Mononuclear cell (primary cell): ENCODE data around the gene DUS3L. TPM values are rescaled to one million over a fixed set of nuclear protein-coding genes. Genes with fewer than 3 reads are reported as not detected.

Source experiments
- H3K27me3 ChIP-seq: 2 replicates; pipeline ENCODE4 v1.6.0; 2011; ENCODE audit warnings: low read length, control low read depth; ENCODE audit not compliant: insufficient read depth
- H3K4me1 ChIP-seq: 2 replicates; pipeline ENCODE4 v1.5.1; 2011; ENCODE audit warnings: mild to moderate bottlenecking, low read length, control low read depth; ENCODE audit not compliant: insufficient read depth
- H3K4me3 ChIP-seq: 2 replicates; pipeline ENCODE4 v1.5.1; 2011; ENCODE audit warnings: mild to moderate bottlenecking, low read length, moderate library complexity
- H3K9me3 ChIP-seq: 2 replicates; pipeline ENCODE4 v1.5.1; 2011; ENCODE audit warnings: low read depth, mild to moderate bottlenecking, control low read depth, low read length
- total RNA-seq: library from RNA; depleted of rRNA; stranded (reverse); fragments of >200 nt; gene quantifications from one replicate; pipeline ENCODE4 v1.2.3, GENCODE V29; 2012

The DUS3L gene
- total RNA-seq, 1 donor = 42.8 TPM

GRCh38 chr19:5826531-5827341 is 35.8 kb upstream of the DUS3L start:
- Histone ChIP-seq H3K4me3 (no peak overlapping the region), H3K4me1 (peaks cover 27% of the 10 kb centered on the region), H3K9me3 (no peaks in the 10 kb centered on the region), H3K27me3 (no peaks in the 10 kb centered on the region)

- Histone ChIP-seq H3K4me1 (peaks cover 27% of the 10 kb centered on the region), H3K4me3 (no peak overlapping the region), H3K27me3 (no peaks in the 10 kb centered on the region), H3K9me3 (no peaks in the 10 kb centered on the region)
Observed at GRCh38 chr19:5825178-5825577, 34.2 kb upstream of the DUS3L start.

GRCh38 chr19:5824751-5825150 is 33.8 kb upstream of the DUS3L start:
- H3K27me3 ChIP-seq = no peaks in the 10 kb centered on the region
- H3K4me3 ChIP-seq = no peak overlapping the region
- H3K9me3 ChIP-seq = no peaks in the 10 kb centered on the region
- H3K4me1 ChIP-seq = peaks cover 27% of the 10 kb centered on the region

- no peaks in the 10 kb centered on the region for H3K9me3 ChIP-seq
- H3K4me1 ChIP-seq = peaks cover 20% of the 10 kb centered on the region
- H3K4me3 ChIP-seq = no peak overlapping the region
- no peaks in the 10 kb centered on the region for H3K27me3 ChIP-seq
Observed at GRCh38 chr19:5823579-5824281, 32.8 kb upstream of the DUS3L start.

- Histone ChIP-seq H3K9me3 (no peaks in the 10 kb centered on the region), H3K4me1 (peaks cover 11% of the 10 kb centered on the region), H3K27me3 (no peaks in the 10 kb centered on the region), H3K4me3 (no peak overlapping the region)
Observed at GRCh38 chr19:5822181-5822844, 31.4 kb upstream of the DUS3L start.

DNA sequence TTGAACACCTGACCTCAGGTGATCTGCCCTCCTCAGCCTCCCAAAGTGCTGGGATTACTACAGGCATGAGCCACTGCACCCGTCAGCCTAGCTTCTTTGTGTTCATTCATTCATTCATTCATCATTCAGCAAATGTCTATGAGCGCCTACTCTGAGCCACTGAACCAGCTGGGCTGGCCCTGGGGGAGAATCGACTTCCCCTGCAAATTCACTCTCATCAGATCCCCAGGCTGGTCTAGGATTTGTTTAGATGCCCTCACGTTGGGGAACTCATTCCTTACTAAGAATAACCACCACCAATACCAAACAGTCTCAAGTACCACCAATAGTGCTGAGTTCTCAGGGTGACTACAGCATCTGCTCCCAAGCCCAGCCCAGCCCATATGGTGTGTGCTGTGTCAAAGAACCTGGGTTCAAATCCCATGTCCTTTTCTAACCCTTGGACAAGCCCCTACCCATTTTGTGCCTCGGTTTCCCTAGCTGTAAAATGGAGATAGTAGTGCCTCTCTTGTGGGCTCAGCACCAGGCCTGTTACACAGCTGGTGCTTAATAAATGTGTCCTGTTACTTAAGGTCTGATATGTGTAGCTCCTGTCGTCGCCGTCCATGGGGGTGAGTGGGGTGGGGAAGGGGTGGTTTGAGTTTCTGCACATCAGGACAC is 30.7 kb upstream of the DUS3L start:
- H3K9me3 ChIP-seq = no peaks in the 10 kb centered on the region
- H3K4me3 ChIP-seq = no peak overlapping the region
- no peaks in the 10 kb centered on the region for H3K27me3 ChIP-seq
- H3K4me1 ChIP-seq = peaks cover 4% of the 10 kb centered on the region

DNA sequence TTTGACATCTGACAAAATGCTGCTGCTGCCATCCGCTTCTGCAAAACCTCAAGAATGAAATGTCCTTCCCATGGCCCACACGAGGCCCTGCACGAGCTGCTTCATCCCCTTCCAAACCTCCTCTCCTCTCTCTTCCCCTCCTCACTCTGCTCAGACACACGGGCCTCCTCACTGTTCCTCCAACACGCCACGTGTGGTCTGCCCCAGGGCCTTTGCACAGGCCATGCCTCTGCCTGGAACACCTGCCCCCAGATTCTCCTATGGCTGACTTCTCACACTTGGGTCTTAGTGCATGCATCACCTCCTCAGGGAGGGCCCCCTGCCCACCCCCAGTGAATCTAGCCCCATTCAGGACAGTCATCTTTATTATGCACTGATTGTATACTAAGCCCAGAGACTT is 29.8 kb upstream of the DUS3L start:
- no peak overlapping the region for H3K4me3 ChIP-seq
- H3K27me3 ChIP-seq = no peaks in the 10 kb centered on the region
- no peaks in the 10 kb centered on the region for H3K4me1 ChIP-seq
- H3K9me3 ChIP-seq = no peaks in the 10 kb centered on the region

- H3K4me3 ChIP-seq = no peak overlapping the region
Observed at GRCh38 chr19:5818594-5818993, 27.6 kb upstream of the DUS3L start.

GRCh38 chr19:5817218-5817617 is 26.3 kb upstream of the DUS3L start:
- H3K9me3 ChIP-seq = no peaks in the 10 kb centered on the region
- no peaks in the 10 kb centered on the region for H3K27me3 ChIP-seq
- H3K4me3 ChIP-seq = no peak overlapping the region
- H3K4me1 ChIP-seq = no peaks in the 10 kb centered on the region

More at GRCh38 chr19:5818594-5818993, 27.6 kb upstream of the DUS3L start:
- Histone ChIP-seq H3K27me3 (no peaks in the 10 kb centered on the region), H3K9me3 (no peaks in the 10 kb centered on the region), H3K4me1 (no peaks in the 10 kb centered on the region)

DNA sequence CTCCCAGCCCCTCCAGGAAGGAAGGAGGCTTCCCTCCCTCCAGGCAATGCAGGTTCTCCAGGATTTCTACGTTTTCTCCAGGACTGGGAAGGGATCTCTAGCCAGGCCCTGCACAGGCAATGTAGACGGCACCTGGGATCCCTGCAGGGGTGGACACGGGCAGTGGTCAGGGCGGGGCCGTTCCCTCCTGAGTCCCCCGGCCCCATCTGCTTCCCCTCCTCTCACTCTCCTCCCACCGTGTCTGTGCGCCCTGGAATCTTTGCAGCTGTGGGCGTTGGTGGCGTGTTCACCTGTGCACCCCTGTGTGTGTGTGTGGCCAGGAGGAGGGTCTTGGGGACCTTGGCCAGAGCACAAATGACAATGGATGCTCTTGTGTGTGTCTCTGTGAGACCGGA is 23.9 kb upstream of the DUS3L start:
- Histone ChIP-seq H3K27me3 (no peaks in the 10 kb centered on the region), H3K4me3 (no peak overlapping the region), H3K9me3 (no peaks in the 10 kb centered on the region), H3K4me1 (no peaks in the 10 kb centered on the region)

DNA sequence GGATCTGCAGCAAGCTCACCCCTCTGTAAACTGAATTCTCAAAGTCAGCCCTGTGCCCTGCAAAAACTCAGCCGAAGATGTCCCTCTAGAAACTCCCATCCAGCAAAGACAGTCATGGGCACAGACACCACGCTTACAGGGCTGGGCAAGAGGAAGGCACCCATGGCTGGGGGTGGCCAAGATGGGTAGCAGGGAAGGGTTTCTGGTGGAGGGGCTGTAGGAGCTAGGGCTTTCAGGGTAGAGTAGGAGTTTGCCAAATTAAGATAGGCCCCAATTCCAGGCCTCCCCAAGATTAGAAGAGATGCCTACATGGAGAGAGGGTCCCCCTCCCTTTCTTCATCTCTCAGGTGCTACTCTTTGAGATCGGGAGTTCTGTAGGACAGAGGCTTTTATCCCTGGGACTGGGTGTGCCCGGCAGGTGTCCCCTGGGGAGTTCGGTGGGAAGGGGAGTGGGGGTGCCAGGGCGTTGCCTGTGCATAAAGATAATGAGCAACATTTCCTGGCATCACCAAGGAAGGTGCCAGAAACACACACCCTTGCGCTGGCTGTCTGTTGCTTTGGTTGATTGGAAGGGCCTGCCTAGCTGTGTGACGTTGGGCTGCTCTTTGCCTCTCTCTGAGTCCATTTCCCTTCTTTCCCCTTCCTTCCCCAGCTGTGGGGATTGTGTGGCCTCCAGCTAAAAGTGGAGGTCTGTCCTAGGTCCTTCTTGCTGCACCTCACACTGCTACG is 23.3 kb upstream of the DUS3L start:
- no peak overlapping the region for H3K4me3 ChIP-seq
- H3K9me3 ChIP-seq = no peaks in the 10 kb centered on the region
- H3K27me3 ChIP-seq = no peaks in the 10 kb centered on the region
- H3K4me1 ChIP-seq = no peaks in the 10 kb centered on the region

DNA sequence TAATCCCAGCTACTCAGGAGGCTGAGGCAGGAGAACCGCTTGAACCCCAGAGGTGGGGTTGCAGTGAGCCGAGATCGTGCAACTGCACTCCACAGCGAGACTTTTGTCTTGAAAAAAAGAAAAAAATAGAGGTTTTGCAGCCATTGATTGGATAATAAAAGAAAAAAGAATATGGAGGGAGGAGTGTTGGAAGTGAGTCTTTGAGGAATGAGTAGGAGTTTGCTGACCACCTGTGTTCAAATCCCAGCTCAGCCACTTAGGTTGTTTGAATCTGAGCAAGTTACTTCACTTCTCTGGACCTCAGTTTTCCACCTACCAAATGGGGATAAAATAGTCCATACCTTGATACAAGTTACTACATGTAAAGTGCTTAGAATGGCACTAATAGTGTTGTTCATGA is 20.2 kb upstream of the DUS3L start:
- Histone ChIP-seq H3K9me3 (no peaks in the 10 kb centered on the region), H3K27me3 (no peaks in the 10 kb centered on the region), H3K4me1 (no peaks in the 10 kb centered on the region), H3K4me3 (no peak overlapping the region)

- Histone ChIP-seq H3K9me3 (no peaks in the 10 kb centered on the region), H3K4me3 (no peak overlapping the region), H3K4me1 (peaks cover 2% of the 10 kb centered on the region), H3K27me3 (peaks cover 1% of the 10 kb centered on the region)
Observed at GRCh38 chr19:5809469-5809868, 18.5 kb upstream of the DUS3L start.

- peaks cover 7% of the 10 kb centered on the region for H3K4me1 ChIP-seq
Observed at GRCh38 chr19:5809053-5809452, 18.1 kb upstream of the DUS3L start.

More at GRCh38 chr19:5809053-5809452, 18.1 kb upstream of the DUS3L start:
- peaks cover 4% of the 10 kb centered on the region for H3K27me3 ChIP-seq
- no peaks in the 10 kb centered on the region for H3K9me3 ChIP-seq
- H3K4me3 ChIP-seq = no peak overlapping the region
